AG09309 (cell line): ENCODE results near the gene EFHC2.
A peak's percentile ranks its signal among the peaks of the same experiment; 100 is the strongest.

ENCODE experiments used
- DNase-seq: peaks from one replicate; pipeline ENCODE4 v3.0.0-alpha.2; 2010; ENCODE audit warnings: low read depth
- H3K4me3 ChIP-seq: 2 replicates; pipeline ENCODE4 v1.5.1; 2011; ENCODE audit warnings: mild to moderate bottlenecking, low read depth, low read length, moderate library complexity; ENCODE audit not compliant: control insufficient read depth
- CTCF ChIP-seq: IDR thresholded peaks from 2 replicates; pipeline ENCODE4 v1.5.1; 2011; ENCODE audit warnings: mild to moderate bottlenecking, low read depth, low read length, inconsistent platforms; ENCODE audit not compliant: insufficient read depth, control insufficient read depth; ENCODE audit errors: missing control alignments

Gene EFHC2

GRCh38 chrX:44343412-44344141, at the start of gene EFHC2:
EFHC2 (minus strand) TSS chrX:44343672; CDS start chrX:44343588, 84 bp downstream.
- H3K4me3 ChIP-seq = peak within 1 kb of the TSS; percentile 45
- no peak for TF ChIP-seq CTCF
- no peak for DNase-seq

GRCh38 chrX:44392767-44393166, 49.3 kb upstream of the EFHC2 start:
- no peak overlapping the region for H3K4me3 ChIP-seq
- no peak for DNase-seq
- no peak for TF ChIP-seq CTCF

- no peak for TF ChIP-seq CTCF
- DNase-seq = no peak
- H3K4me3 ChIP-seq = no peak overlapping the region
These were observed 41.3 kb upstream of the EFHC2 start for GRCh38 chrX:44384688-44385338.

GRCh38 chrX:44382871-44383270, 39.4 kb upstream of the EFHC2 start:
- no peak for DNase-seq

GRCh38 chrX:44352758-44353157, 9.3 kb upstream of the EFHC2 start:
- H3K4me3 ChIP-seq = no peak overlapping the region
- no peak for TF ChIP-seq CTCF
- no peak for DNase-seq

More at GRCh38 chrX:44382871-44383270, 39.4 kb upstream of the EFHC2 start:
- no peak overlapping the region for H3K4me3 ChIP-seq
- TF ChIP-seq CTCF = no peak

- DNase-seq = no peak
- TF ChIP-seq CTCF = no peak
These were observed 6.1 kb upstream of the EFHC2 start for GRCh38 chrX:44349561-44349960.

GRCh38 chrX:44344687-44345086, 1.2 kb upstream of the EFHC2 start:
- TF ChIP-seq CTCF = no peak
- no peak for DNase-seq
- H3K4me3 ChIP-seq = no peak overlapping the region

More at GRCh38 chrX:44349561-44349960, 6.1 kb upstream of the EFHC2 start:
- H3K4me3 ChIP-seq = no peak overlapping the region
